B cell (primary cell): ENCODE data around the gene PRKAG2. TPM values are rescaled to one million over a fixed set of nuclear protein-coding genes. Genes with fewer than 3 reads are reported as not detected.

Experiments
- ATAC-seq: fragments of 200-7000 bp; cut with Tn5 transposase; one replicate; pipeline ENCODE4 v1.10.0; 2021; ENCODE audit warnings: low read depth, mild to moderate bottlenecking, moderate number of reproducible peaks, moderate library complexity
- CTCF ChIA-PET: fragments of 350-600 bp; sonication (Branson Sonifier 250); formaldehyde crosslinking; loops from one replicate; lab custom pipeline; 2021; ENCODE audit warnings: antibody characterized with exemption, inconsistent platforms; lab: Charles Lee
- POLR2A ChIA-PET: fragments of 350-600 bp; sonication (Branson Sonifier 250); formaldehyde crosslinking; loops from one replicate; lab custom pipeline; 2021; ENCODE audit warnings: antibody characterized with exemption; lab: Charles Lee
- DNase-seq: peaks from one replicate; pipeline ENCODE4 v3.0.0; 2013
- H2AFZ ChIP-seq: 2 replicates; pipeline ENCODE4 v1.6.1; 2012; ENCODE audit warnings: mild to moderate bottlenecking, low read depth, low read length; ENCODE audit not compliant: insufficient read depth, poor library complexity, severe bottlenecking
- H3K27ac ChIP-seq, 2 donors: 1 replicate in 1 of 2; 2 replicates in 1 of 2; pipeline ENCODE4 v1.5.1; 2012 to 2013; ENCODE audit warnings: low read length in 2 of 2, mild to moderate bottlenecking in 2 of 2, moderate library complexity in 1 of 2
- H3K27me3 ChIP-seq, 4 experiments: fragments of 200-600 bp in 1 of 4; sonication (generic) in 1 of 4; replicated peaks in 1 of 4; 1 replicate in 2 of 4; 2 replicates in 2 of 4; pipeline versions ENCODE4 v1.6.1 to v1.7.0; 2013 to 2016; ENCODE audit warnings: low read length in 3 of 4, mild to moderate bottlenecking in 2 of 4, mixed read lengths in 1 of 4, moderate library complexity in 1 of 4; ENCODE audit not compliant: insufficient read depth in 4 of 4, control insufficient read depth in 3 of 4; ENCODE audit errors: control extremely low read depth in 1 of 4
- H3K36me3 ChIP-seq, 2 experiments: replicated peaks in 1 of 2; 1 replicate in 1 of 2; 2 replicates in 1 of 2; pipeline versions ENCODE4 v1.6.1 to v1.7.1; 2013; ENCODE audit warnings: low read length in 1 of 2; ENCODE audit not compliant: insufficient read depth in 2 of 2, control insufficient read depth in 1 of 2; ENCODE audit errors: control extremely low read depth in 1 of 2, extremely low read depth in 1 of 2
- H3K4me1 ChIP-seq, 2 donors: fragments of 200-600 bp in 1 of 2; sonication (generic) in 1 of 2; 1 replicate in 1 of 2; 2 replicates in 1 of 2; pipeline versions ENCODE4 v1.5.1 to v1.6.1; 2013 to 2017; ENCODE audit warnings: low read length in 2 of 2; ENCODE audit not compliant: control insufficient read depth in 2 of 2, insufficient read depth in 2 of 2
- H3K4me2 ChIP-seq: replicated peaks from 2 replicates; pipeline ENCODE3; 2012; ENCODE audit warnings: mild to moderate bottlenecking, low read depth, low read length; ENCODE audit not compliant: poor library complexity, severe bottlenecking
- H3K4me3 ChIP-seq, 5 experiments: fragments of 200-600 bp in 1 of 5; sonication (generic) in 1 of 5; 1 replicate in 3 of 5; 2 replicates in 2 of 5; pipeline versions ENCODE4 v1.5.1 to v1.7.0; 2011 to 2016; ENCODE audit warnings: low read length in 4 of 5, mild to moderate bottlenecking in 4 of 5, low read depth in 2 of 5, control low read depth in 1 of 5, moderate library complexity in 1 of 5; ENCODE audit not compliant: insufficient read depth in 1 of 5; ENCODE audit errors: control extremely low read depth in 1 of 5, extremely low read depth in 1 of 5
- H3K79me2 ChIP-seq: fragments of 200-600 bp; sonication (generic); one replicate; pipeline ENCODE4 v1.6.0; 2016; ENCODE audit warnings: low read length; ENCODE audit not compliant: control insufficient read depth, insufficient read depth
- H3K9ac ChIP-seq: fragments of 200-600 bp; sonication (generic); 2 replicates; pipeline ENCODE4 v1.6.1; 2017; ENCODE audit warnings: mild to moderate bottlenecking, low read length, moderate library complexity
- H3K9me3 ChIP-seq, 3 donors: one replicate each; pipeline versions ENCODE4 v1.6.1 to v1.7.1; 2013; ENCODE audit warnings: low read length in 2 of 3; ENCODE audit not compliant: control insufficient read depth in 2 of 3, insufficient read depth in 1 of 3; ENCODE audit errors: control extremely low read depth in 1 of 3
- H4K20me1 ChIP-seq: 2 replicates; pipeline ENCODE4 v1.6.0; 2012; ENCODE audit warnings: mild to moderate bottlenecking, low read length; ENCODE audit not compliant: insufficient read depth, control insufficient read depth, poor library complexity, severe bottlenecking
- H3K27ac Mint-ChIP-seq: one replicate; pipeline ENCODE4 v1.8.0; 2021; ENCODE audit warnings: mixed read lengths
- H3K27me3 Mint-ChIP-seq: one replicate; pipeline ENCODE4 v1.8.0; 2021; ENCODE audit warnings: mixed read lengths
- H3K4me1 Mint-ChIP-seq: one replicate; pipeline ENCODE4 v1.8.0; 2021; ENCODE audit warnings: mixed read lengths
- H3K4me3 Mint-ChIP-seq: one replicate; pipeline ENCODE4 v1.8.0; 2021; ENCODE audit warnings: mixed read lengths
- H3K9me3 Mint-ChIP-seq: one replicate; pipeline ENCODE4 v1.8.0; 2022; ENCODE audit warnings: mixed read lengths; ENCODE audit not compliant: insufficient read depth
- EZH2 ChIP-seq: IDR thresholded peaks from 2 replicates; pipeline ENCODE4 v1.6.1; 2012; ENCODE audit warnings: borderline replicate concordance, low read depth, mild to moderate bottlenecking, moderate library complexity, low read length; ENCODE audit not compliant: insufficient read depth, poor library complexity, severe bottlenecking
- WGBS: methylation state at CpG from one replicate; pipeline ENCODE4 v1.1.5; 2013; ENCODE audit warnings: missing lambda C conversion rate; ENCODE audit not compliant: insufficient coverage; 5-methylcytosine and 5-hydroxymethylcytosine counted together
- intact Hi-C: fragments of 100-400 bp; cut with micrococcal nuclease; formaldehyde crosslinking; loops from one replicate; pipeline ENCODE4 v1.10.0; 2022
- polyA plus RNA-seq: library from polyadenylated mRNA; depleted of rRNA; stranded (reverse); fragments of >200 nt; gene quantifications from 2 replicates; pipeline ENCODE4 v1.2.3, GENCODE V29; 2012
- total RNA-seq, 2 donors: library from RNA; stranded (reverse); fragments of 120-200 nt in 1 of 2; gene quantifications; 1 replicate in 1 of 2; 2 replicates in 1 of 2; pipeline versions ENCODE4 v1.2.3 to v1.2.4, GENCODE V29; 2013 to 2022
- TF ChIP-seq, protein P1 (sequence below): fragments of 200-600 bp; IDR thresholded peaks from one replicate; pipeline ENCODE4 v1.8.0; 2022; ENCODE audit warnings: antibody characterized with exemption, mild to moderate bottlenecking

Gene PRKAG2
- total and polyA plus RNA-seq, 2 donors (not counting 1 experiment from before 2014, with no cell fraction given), result 22.1 to 56.3 TPM

- no peak for ATAC-seq
- H3K27ac ChIP-seq, result no peak overlapping the region
- H3K27me3 Mint-ChIP-seq, result no peaks in the 10 kb centered on the region
- POLR2A ChIA-PET, result no interaction called here
- H3K9ac ChIP-seq, result no peak overlapping the region
- H3K4me3 ChIP-seq, result no peak overlapping the region
- H4K20me1 ChIP-seq, result peaks cover 67% of the 10 kb centered on the region
- H2AFZ ChIP-seq, result no peak overlapping the region
- no peak for DNase-seq
- peaks cover 57% of the 10 kb centered on the region for H3K79me2 ChIP-seq
- H3K4me2 ChIP-seq, result no peak overlapping the region
- no peak overlapping the region for H3K4me3 Mint-ChIP-seq
- TF ChIP-seq EZH2, result no peak
- TF ChIP-seq, protein P1, sequence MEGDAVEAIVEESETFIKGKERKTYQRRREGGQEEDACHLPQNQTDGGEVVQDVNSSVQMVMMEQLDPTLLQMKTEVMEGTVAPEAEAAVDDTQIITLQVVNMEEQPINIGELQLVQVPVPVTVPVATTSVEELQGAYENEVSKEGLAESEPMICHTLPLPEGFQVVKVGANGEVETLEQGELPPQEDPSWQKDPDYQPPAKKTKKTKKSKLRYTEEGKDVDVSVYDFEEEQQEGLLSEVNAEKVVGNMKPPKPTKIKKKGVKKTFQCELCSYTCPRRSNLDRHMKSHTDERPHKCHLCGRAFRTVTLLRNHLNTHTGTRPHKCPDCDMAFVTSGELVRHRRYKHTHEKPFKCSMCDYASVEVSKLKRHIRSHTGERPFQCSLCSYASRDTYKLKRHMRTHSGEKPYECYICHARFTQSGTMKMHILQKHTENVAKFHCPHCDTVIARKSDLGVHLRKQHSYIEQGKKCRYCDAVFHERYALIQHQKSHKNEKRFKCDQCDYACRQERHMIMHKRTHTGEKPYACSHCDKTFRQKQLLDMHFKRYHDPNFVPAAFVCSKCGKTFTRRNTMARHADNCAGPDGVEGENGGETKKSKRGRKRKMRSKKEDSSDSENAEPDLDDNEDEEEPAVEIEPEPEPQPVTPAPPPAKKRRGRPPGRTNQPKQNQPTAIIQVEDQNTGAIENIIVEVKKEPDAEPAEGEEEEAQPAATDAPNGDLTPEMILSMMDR, result no peak
- H3K4me1 ChIP-seq, result peaks cover 6 to 10% of the 10 kb centered on the region in 2 donors
- peaks cover 42% of the 10 kb centered on the region for H3K4me1 Mint-ChIP-seq
- no peaks in the 10 kb centered on the region for H3K36me3 ChIP-seq
- no peaks in the 10 kb centered on the region for H3K9me3 ChIP-seq
- WGBS, result 95% methylated on average over 14 of the region's 16 CpGs
- no peak overlapping the region for H3K27ac Mint-ChIP-seq
- H3K27me3 ChIP-seq, result no peaks in the 10 kb centered on the region
- CTCF ChIA-PET, result no interaction called here
- H3K9me3 Mint-ChIP-seq, result no peaks in the 10 kb centered on the region
- intact Hi-C loops, result loop anchor here (10.0 kb wide), 1 partner anchor 592 kb away; no protein-coding TSS in a partner anchor
These were observed 4.1 kb downstream of the PRKAG2 start for GRCh38 chr7:151872531-151873401.

GRCh38 chr7:151871904-151872303, 5.0 kb downstream of the PRKAG2 start:
- H3K9me3 Mint-ChIP-seq, result no peaks in the 10 kb centered on the region
- no peak overlapping the region for H3K4me2 ChIP-seq
- no peaks in the 10 kb centered on the region for H3K9me3 ChIP-seq
- no peak overlapping the region for H3K27ac Mint-ChIP-seq
- H3K9ac ChIP-seq, result no peak overlapping the region
- no peak overlapping the region for H3K4me3 Mint-ChIP-seq
- H3K27ac ChIP-seq, result no peak overlapping the region
- ATAC-seq (no peak), DNase-seq (no peak)
- no peaks in the 10 kb centered on the region for H3K27me3 Mint-ChIP-seq
- POLR2A ChIA-PET, result no interaction called here
- H4K20me1 ChIP-seq, result peaks cover 74% of the 10 kb centered on the region
- no peak overlapping the region for H3K4me3 ChIP-seq
- no peaks in the 10 kb centered on the region for H3K27me3 ChIP-seq
- peaks cover 46% of the 10 kb centered on the region for H3K4me1 Mint-ChIP-seq
- peaks cover 6 to 9% of the 10 kb centered on the region in 2 donors for H3K4me1 ChIP-seq
- H3K36me3 ChIP-seq, result no peaks in the 10 kb centered on the region
- TF ChIP-seq, protein P1, result no peak
- no peak for TF ChIP-seq EZH2
- H2AFZ ChIP-seq, result no peak overlapping the region
- H3K79me2 ChIP-seq, result peaks cover 66% of the 10 kb centered on the region
- CTCF ChIA-PET, result no interaction called here
- intact Hi-C loops, result loop anchor here (10.0 kb wide), 1 partner anchor 593 kb away; no protein-coding TSS in a partner anchor
- WGBS, result 90% methylated on average over 4 of the region's 7 CpGs
